HG03565 (cell line): ENCODE results near the gene RBBP6.
"Not testable (repeated sequence)": the region's sequence is repeated elsewhere in the genome, so short reads cannot be mapped to it uniquely, and the experiment has no call there.

Experiments
- ATAC-seq: cut with Tn5 transposase; IDR thresholded peaks from one replicate; pipeline ENCODE4 v1.9.1; 2021; ENCODE audit warnings: mild to moderate bottlenecking, moderate library complexity; ENCODE audit not compliant: unreplicated experiment

The RBBP6 gene

DNA sequence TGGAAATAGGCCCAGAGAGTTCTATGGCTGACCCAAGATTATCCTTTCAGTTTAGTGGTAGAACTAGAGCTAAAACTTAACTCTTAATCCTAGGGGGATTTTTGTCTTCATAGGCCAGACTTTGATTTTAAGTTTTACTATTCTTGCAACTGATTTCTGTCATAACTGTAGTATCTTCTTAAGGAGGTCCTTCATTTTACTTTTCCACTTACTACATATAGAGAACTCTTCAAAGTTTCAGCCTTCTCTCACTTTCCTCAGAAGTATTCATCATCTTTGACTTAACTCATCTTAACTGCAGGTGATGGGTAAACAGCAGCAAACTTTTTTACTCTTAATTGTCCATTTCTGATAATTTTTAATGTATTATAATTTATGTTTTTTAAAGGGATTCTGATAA lies 23.4 kb downstream of the RBBP6 start:
- no peak for ATAC-seq

DNA sequence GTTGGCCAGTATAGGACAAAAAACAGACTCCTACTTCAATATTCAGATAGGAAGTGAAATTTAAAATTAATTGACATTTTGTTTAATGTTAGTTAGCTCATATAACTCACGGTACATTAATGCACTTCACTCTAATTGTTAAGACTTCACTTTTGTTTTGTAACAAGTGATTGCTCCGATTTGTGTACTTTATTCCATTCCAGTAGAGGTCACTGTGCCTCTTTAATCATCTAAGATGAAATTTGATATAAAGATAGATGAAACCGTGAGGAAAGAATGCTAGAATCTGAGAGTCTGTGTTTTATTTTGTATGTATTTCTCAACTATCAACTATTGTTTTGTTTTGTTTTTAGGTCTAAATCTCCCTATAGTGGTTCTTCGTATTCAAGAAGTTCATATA lies 29.0 kb downstream of the RBBP6 start:
- ATAC-seq: no peak

DNA sequence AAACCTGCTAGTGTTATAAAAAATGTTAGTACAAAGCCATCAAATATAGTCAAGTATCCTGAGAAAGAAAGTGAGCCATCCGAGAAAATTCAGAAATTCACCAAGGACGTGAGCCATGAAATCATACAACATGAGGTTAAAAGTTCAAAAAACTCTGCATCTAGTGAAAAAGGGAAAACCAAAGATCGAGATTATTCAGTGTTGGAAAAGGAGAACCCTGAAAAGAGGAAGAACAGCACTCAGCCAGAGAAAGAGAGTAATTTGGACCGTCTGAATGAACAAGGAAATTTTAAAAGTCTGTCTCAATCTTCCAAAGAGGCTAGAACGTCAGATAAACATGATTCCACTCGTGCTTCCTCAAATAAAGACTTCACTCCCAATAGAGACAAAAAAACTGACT lies 31.7 kb downstream of the RBBP6 start:
- ATAC-seq: no peak

DNA sequence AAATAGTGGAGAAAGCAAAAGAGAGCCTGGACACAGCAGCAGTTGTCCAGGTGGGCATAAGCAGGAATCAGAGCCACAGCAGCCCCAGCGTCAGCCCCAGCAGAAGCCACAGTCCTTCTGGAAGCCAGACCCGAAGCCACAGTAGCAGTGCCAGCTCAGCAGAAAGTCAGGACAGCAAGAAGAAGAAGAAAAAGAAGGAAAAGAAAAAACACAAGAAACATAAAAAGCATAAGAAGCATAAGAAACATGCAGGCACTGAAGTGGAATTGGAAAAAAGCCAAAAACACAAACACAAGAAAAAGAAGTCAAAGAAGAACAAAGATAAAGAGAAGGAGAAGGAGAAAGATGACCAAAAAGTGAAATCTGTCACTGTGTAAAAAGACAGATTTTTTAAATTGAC lies 32.7 kb downstream of the RBBP6 start:
- ATAC-seq: no peak

DNA sequence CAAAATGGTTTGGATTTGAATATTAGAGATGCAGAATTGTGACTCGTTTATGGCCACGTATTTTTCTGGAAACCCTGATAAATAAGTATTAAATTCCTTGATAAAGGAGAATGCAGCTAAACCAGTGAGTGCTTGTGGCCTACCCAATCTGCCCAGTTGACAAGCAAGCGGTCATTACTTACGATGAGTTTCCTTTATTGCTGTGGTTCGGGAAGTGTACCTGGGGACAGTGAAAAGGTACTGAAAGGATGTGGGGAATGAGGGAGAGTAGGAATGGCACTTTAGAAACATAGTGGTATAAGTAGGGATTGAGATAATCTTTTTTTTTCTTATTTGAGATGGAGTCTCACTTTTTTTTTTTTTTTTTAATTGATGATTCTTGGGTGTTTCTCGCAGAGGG lies 33.8 kb downstream of the RBBP6 start:
- ATAC-seq: no peak

DNA sequence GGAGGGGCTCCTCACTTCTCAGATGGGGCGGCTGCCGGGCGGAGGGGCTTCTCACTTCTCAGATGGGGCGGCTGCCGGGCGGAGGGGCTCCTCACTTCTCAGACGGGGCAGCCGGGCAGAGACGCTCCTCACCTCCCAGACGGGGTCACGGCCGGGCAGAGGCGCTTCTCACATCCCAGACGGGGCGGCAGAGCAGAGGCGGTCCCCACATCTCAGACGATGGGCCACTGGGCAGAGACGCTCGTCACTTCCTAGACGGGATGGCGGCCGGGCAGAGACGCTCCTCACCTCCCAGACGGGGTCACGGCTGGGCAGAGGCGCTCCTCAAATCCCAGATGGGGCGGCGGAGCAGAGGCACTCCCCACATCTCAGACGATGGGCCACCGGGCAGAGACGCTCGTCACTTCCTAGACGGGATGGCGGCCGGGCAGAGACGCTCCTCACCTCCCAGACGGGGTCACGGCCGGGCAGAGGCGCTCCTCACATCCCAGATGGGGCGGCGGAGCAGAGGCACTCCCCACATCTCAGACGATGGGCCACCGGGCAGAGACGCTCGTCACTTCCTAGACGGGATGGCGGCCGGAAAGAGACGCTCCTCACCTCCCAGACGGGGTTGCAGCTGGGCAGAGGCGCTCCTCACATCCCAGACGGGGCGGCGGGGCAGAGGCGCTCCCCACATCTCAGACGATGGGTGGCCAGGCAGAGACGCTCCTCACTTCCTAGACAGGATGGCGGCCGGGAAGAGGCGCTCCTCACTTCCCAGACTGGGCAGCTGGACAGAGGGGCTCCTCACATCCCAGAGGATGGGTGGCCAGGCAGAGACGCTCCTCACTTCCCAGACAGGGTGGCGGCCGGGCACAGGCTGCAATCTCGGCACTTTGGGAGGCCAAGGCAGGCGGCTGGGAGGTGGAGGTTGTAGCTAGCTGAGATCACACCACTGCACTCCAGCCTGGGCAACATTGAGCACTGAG lies 35.4 kb downstream of the RBBP6 start:
- not testable (repeated sequence) for ATAC-seq

DNA sequence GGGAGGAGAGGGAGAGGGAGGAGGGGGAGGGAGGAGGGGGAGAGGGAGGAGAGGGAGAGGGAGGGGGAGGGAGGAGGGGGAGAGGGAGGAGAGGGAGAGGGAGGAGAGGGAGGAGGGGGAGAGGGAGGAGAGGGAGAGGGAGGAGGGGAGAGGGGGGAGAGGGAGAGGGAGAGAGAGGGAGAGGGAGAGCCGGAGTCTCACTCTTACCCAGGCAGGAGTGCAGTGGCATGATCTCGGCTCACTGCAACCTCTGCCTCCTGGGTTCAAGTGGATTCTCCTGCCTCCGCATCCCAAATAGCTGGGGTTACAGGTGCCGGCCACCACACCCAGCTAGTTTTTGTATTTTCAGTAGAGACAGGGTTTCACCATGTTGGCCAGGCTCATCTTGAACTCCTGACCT lies 36.4 kb downstream of the RBBP6 start:
- not testable (repeated sequence) for ATAC-seq

DNA sequence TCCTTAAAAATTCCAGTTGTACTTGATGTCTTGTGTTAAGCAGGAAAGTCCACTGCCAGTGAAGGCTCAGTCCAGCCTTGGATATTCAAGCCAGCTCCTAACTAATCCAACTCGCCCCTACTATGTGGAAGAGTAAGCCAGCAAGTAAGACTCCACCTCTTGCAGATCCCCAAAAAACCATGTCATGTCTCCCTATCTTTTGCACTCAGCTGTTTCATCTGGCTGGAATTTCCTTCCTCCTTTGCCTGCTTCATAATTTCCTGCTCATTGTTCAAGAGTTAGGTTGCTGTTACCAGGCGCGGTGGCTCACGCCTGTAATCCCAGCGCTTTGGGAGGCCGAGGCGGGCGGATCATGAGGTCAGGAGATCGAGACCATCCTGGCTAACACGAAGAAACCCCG lies 37.8 kb downstream of the RBBP6 start:
- no peak for ATAC-seq

DNA sequence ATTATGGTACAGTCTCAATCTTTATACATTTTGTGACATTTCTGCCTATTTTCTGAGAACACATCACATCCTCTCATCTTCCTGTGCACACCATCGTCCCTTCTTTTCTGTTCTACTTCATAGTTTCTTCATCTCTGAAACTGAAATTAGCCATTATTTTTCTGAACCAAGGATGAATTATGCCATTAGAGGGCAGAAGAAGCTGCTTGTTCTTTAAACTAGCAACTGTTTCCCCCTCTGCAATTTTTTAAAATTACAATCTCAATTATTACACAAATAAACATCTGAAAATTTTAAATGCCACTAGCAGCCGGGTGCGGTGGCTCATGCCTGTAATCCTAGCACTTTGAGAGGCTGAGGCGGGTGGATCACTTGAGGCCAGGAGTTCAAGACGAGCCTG lies 41.3 kb downstream of the RBBP6 start:
- no peak for ATAC-seq

DNA sequence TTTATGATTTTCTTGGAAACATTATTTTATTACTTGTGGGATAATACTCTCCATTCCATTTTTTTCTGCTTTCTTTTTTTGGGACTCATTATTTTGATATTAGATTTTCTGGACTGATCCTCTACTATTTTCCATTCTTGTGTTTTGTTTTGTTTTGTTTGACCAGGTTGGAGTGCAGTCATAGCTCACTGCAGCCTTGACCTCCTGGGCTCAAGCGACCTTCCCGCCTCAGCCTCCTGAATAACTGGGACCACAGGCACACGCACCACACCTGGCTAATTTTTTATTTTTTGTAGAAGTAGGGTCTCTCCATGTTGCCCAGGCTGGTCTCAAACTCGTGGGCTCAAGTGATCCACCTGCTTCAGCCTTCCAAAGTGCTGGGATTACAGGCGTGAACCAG lies 44.1 kb downstream of the RBBP6 start:
- ATAC-seq: no peak

DNA sequence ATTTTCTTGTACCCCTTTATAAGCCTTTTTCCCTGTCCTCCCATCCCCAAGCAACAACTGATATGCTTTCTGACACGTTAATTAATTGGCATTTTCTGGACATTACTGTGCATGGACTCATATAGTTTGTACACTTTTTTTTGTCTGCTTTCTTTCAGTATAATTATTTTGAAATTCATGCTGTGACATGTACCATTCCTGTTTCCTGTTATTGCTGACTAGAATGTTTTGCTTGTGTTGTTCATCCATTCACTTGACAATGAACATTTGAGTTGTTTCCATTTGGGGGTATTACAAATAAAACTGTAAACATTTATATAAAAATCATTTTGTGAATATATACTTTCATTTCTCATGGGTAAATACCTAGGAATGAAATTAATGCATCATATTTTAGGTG lies 50.6 kb downstream of the RBBP6 start:
- ATAC-seq: no peak

DNA sequence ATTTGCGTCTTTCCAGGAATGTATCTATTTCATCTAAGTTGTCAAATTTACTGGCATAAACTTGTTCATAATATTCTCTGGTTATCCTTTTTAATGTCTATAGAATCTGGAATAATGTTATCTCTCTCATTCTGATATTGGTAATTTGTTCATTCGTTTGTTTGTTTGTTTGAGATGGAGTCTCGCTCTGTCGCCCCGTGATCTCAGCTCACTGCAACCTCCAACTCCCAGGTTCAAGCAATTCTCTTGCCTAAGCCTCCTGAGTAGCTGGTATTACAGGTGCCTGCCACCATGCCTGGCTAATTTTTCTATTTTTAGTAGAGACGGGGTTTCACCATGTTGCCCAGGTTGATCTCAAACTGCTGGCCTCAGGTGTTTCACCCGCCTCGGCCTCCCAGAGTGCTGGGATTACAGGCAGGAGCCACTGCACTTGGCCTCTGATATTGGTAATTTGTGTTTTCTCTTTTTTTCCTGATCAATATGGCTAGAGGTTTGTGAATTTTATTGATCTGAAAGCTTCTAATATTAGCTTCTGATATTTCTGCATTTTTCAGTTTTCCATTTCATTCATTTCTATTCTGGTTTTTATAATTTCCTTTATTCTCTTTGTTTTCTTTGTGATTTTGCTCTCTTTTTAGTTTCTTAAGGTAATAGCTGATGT lies 59.5 kb downstream of the RBBP6 start:
- ATAC-seq: no peak

DNA sequence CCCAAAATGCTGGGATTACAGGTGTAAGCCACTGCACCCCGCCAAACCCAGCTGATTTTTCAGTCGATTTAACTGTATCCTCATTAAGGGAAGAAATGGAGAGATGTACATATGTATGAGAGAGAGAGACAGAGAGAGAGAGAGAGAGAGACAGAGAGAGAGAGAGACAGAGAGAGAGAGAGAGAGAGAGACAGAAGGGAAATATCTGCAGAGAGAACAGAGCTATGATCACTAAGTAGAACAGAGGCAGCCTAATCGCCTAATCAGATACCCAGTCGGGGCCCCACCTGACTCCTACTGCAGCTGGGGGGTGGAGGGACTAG lies 70.0 kb downstream of the RBBP6 start:
- no peak for ATAC-seq

DNA sequence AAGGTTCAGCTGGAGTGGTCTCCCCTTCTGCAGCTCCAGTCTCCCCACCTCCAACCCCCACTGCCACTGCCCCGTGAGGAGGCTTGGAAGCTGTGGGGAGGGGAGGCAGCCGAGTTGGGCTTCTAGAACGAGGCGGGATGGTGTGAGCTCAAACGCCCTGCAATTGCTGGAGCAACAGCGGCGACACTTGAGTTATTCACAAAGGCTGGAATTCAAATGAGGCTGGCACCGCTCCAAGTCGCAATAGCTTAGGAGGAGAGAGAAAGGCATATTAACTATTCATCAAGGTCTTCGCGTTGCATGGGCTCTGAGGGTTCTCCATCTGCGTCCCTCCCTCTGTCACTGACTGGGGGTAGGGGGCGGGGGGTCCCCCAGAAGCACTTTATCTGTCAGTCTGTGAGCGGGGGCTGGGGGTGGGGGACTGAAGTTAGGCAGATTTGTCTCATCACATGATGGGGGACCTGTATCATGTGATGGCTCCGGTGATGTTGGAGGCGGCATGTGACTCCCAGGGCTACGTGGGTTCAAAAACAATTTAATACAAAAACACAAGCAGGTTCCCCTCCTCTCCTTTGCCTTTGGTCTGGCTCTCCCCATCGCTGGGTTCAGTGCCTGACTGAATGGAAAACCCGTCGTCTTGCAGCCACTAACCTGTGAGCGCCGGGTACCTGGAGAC lies 70.5 kb downstream of the RBBP6 start:
- no peak for ATAC-seq

DNA sequence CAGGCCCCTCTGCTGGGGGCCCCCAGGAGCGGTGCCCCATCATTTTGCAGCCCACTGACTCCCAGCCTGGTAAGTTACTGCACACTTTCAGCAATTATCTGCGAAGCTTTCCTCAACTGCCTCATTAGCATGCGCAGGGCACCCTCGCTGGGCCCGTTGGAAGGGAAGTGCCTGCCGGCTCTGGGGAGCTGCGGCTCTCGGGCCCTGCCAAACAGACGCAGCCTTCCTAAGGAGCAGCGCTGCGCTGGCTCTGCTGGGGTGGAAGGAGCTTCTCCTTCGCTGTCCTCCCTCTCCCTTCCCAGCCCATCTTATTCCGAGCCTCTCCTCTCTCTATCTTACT lies 71.0 kb downstream of the RBBP6 start:
- ATAC-seq: no peak

DNA sequence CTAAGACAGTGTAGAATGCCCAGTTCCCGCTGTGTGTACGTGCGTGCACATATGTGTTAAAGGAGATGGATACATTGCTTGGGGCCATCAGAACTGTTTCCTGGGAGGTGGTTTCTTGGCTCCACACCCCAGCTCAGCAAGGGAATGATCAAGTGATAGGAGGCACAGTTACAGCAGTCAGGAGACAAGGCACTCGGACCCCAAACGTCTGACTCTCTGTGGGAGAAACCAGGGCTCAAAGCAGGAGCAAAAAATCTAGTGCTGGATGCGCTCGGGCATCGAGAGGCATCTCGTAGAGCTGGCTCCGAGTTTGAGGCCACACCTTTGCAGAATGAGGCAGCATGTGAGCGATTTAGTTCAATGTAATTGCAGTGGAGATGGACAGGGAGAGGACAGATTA lies 71.9 kb downstream of the RBBP6 start:
- no peak for ATAC-seq

DNA sequence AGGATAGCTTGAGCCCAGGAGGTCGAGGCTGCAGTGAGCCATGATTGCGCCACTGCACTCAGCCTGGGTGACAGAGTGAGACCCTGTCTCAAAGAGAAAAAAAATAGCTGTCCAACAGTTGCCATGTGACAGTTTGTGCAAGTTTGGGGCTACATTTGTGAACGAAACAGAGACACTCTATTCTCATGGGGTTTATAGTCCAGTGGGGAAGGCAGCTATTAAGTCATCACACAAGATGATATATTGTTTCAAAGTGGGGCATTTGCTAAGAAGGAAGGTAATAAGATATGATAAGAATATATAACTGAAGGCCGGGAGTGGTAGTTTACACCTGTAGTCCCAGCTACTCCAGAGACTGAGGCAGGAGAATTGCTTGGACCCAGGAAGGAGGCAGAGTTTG lies 73.3 kb downstream of the RBBP6 start:
- no peak for ATAC-seq

DNA sequence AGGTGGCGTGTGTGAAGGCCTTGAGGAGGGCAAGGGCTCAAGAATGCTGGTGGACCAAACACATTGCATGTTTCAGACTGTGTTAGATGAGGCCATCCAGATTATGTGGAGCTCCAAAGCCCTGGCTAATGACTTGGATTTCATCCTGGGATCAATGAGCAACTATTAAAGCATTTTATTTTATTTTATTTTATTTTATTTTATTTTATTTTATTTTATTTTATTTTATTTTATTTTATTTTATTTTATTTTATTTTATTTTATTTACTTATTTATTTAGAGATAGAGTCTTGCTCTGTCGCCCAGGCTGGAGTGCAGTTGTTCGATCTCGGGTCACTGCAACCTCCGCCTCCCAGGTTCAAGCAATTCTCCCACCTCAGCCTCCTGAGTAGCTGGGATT lies 73.9 kb downstream of the RBBP6 start:
- ATAC-seq: not testable (repeated sequence)

DNA sequence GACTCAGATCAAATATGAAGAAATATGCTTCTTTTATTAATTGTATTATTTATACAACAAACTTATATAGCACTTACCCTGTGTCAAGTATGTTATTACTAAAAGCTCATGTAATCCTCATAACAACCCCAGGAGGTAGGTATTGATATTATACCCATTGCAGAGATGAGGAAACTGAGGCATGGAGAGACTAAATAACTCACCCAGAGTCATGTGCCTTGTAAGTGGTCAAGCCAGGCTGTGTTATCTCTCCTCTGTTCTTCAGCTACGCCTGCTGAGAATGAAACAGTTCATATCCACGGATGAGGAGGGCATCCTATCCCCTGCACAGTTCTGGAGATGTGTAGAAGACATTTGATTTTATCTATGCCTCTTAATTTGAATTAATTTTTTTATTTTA lies 78.1 kb downstream of the RBBP6 start:
- ATAC-seq: no peak
